Nephron progenitor cell (in vitro differentiated cells): ENCODE results near the gene CEP112.

ENCODE experiments used
- DNase-seq: peaks from one replicate; pipeline ENCODE4 v3.0.0; 2021
- H3K27ac Mint-ChIP-seq: 2 replicates; pipeline ENCODE4 v1.8.0; 2021; ENCODE audit warnings: mild to moderate bottlenecking, moderate library complexity, mixed read lengths
- H3K27me3 Mint-ChIP-seq: 2 replicates; pipeline ENCODE4 v1.8.0; 2021; ENCODE audit warnings: mild to moderate bottlenecking, low read depth, mixed read lengths; ENCODE audit not compliant: poor library complexity
- H3K36me3 Mint-ChIP-seq: 2 replicates; pipeline ENCODE4 v1.8.0; 2021; ENCODE audit warnings: low read depth, mixed read lengths
- H3K4me1 Mint-ChIP-seq: 2 replicates; pipeline ENCODE4 v1.8.0; 2021; ENCODE audit warnings: mixed read lengths
- H3K4me3 Mint-ChIP-seq: 2 replicates; pipeline ENCODE4 v1.8.0; 2021; ENCODE audit warnings: mild to moderate bottlenecking, moderate library complexity, mixed read lengths
- H3K9me3 Mint-ChIP-seq: 2 replicates; pipeline ENCODE4 v1.8.0; 2021; ENCODE audit warnings: mild to moderate bottlenecking, moderate library complexity, mixed read lengths
- CTCF ChIP-seq: fragments of 200-600 bp; sonication (generic); IDR thresholded peaks from 2 replicates; pipeline ENCODE4 v1.5.0; 2021; ENCODE audit warnings: antibody characterized with exemption

Gene CEP112

GRCh38 chr17:65987988-65988387 is 203.9 kb downstream of the CEP112 start:
- DNase-seq = no peak
- Mint-ChIP-seq H3K9me3 (peaks cover 46% of the 10 kb centered on the region), H3K27ac (no peak overlapping the region), H3K27me3 (peaks cover 3% of the 10 kb centered on the region), H3K4me1 (no peaks in the 10 kb centered on the region), H3K36me3 (peaks cover 58% of the 10 kb centered on the region), H3K4me3 (no peak overlapping the region)
- TF ChIP-seq CTCF = peak; percentile 19

GRCh38 chr17:65985571-65985970 is 206.4 kb downstream of the CEP112 start:
- Mint-ChIP-seq H3K9me3 (peaks cover 46% of the 10 kb centered on the region), H3K27ac (no peak overlapping the region), H3K36me3 (peaks cover 63% of the 10 kb centered on the region), H3K4me1 (no peaks in the 10 kb centered on the region), H3K27me3 (peaks cover 6% of the 10 kb centered on the region), H3K4me3 (no peak overlapping the region)
- DNase-seq = no peak
- no peak for TF ChIP-seq CTCF

- TF ChIP-seq CTCF = no peak
- no peak for DNase-seq
- peaks cover 6% of the 10 kb centered on the region for H3K27me3 Mint-ChIP-seq
- H3K4me3 Mint-ChIP-seq = no peak overlapping the region
- peaks cover 35% of the 10 kb centered on the region for H3K9me3 Mint-ChIP-seq
- no peaks in the 10 kb centered on the region for H3K4me1 Mint-ChIP-seq
- no peak overlapping the region for H3K27ac Mint-ChIP-seq
- peaks cover 52% of the 10 kb centered on the region for H3K36me3 Mint-ChIP-seq
Measured at GRCh38 chr17:65984299-65984698, 207.6 kb downstream of the CEP112 start.

GRCh38 chr17:65978871-65979270 is 213.1 kb downstream of the CEP112 start:
- no peak for DNase-seq
- Mint-ChIP-seq H3K27ac (no peak overlapping the region), H3K36me3 (peaks cover 14% of the 10 kb centered on the region), H3K27me3 (peaks cover 3% of the 10 kb centered on the region), H3K9me3 (peaks cover 5% of the 10 kb centered on the region), H3K4me1 (peaks cover 15% of the 10 kb centered on the region), H3K4me3 (no peak overlapping the region)
- TF ChIP-seq CTCF = no peak

GRCh38 chr17:65977041-65977440 is 214.9 kb downstream of the CEP112 start:
- peaks cover 15% of the 10 kb centered on the region for H3K4me1 Mint-ChIP-seq
- no peaks in the 10 kb centered on the region for H3K9me3 Mint-ChIP-seq
- peaks cover 3% of the 10 kb centered on the region for H3K27me3 Mint-ChIP-seq
- H3K36me3 Mint-ChIP-seq = no peaks in the 10 kb centered on the region
- no peak for TF ChIP-seq CTCF
- no peak overlapping the region for H3K4me3 Mint-ChIP-seq
- no peak for DNase-seq
- H3K27ac Mint-ChIP-seq = peak overlapping the region; percentile 36

- peak; percentile 20 for DNase-seq
- H3K4me3 Mint-ChIP-seq = no peak overlapping the region
- no peaks in the 10 kb centered on the region for H3K36me3 Mint-ChIP-seq
- peaks cover 15% of the 10 kb centered on the region for H3K4me1 Mint-ChIP-seq
- H3K27me3 Mint-ChIP-seq = peaks cover 3% of the 10 kb centered on the region
- no peaks in the 10 kb centered on the region for H3K9me3 Mint-ChIP-seq
- no peak for TF ChIP-seq CTCF
- H3K27ac Mint-ChIP-seq = peak overlapping the region; percentile 7
Measured at GRCh38 chr17:65975878-65976277, 216.1 kb downstream of the CEP112 start.
